Left renal pelvis (tissue), 4 donors: Measurements from ENCODE around the gene TMEM184B. TPM values are rescaled to one million over a fixed set of nuclear protein-coding genes. Genes with fewer than 3 reads are reported as not detected.

ENCODE experiments used
- polyA plus RNA-seq, 4 donors: library from polyadenylated mRNA; unstranded; fragments of 120-200 nt; gene quantifications; one replicate each; pipeline ENCODE4 v1.2.1, GENCODE V29; 2013; ENCODE audit not compliant: insufficient read length in 4 of 4

TMEM184B gene
- polyA plus RNA-seq, 4 donors = 35.8 to 43.1 (median 42.5) TPM

Other genes starting within 250 kb of the TMEM184B start
- gene PICK1, start 215.6 kb downstream of the TMEM184B start, polyA plus RNA-seq = 10 to 100 TPM; 23.0 to 44.9 (median 31.7) TPM
- gene SLC16A8, start 188.8 kb downstream of the TMEM184B start, polyA plus RNA-seq = 1 to 10 TPM; 1.2 to 2.4 (median 2.3) TPM
- 1 to 10 TPM; 1.3 to 8.4 (median 4.3) TPM for gene BAIAP2L2, start 162.3 kb downstream of the TMEM184B start, polyA plus RNA-seq
- 10 to 100 TPM; 29.6 to 66.9 (median 35.2) TPM for gene PLA2G6, start 91.2 kb downstream of the TMEM184B start, polyA plus RNA-seq
- gene MAFF, start 71.0 kb downstream of the TMEM184B start, polyA plus RNA-seq = 1 to 10 TPM; 2.5 to 8.1 (median 3.8) TPM
- 100 to 1,000 TPM; 111 to 194 (median 133) TPM for gene CSNK1E, start 44.4 kb upstream of the TMEM184B start, polyA plus RNA-seq
- 1 to 10 TPM in 1 of 4 donors, under 1 TPM in 3; 0.23 to 1.5 (median 0.33) TPM for gene KCNJ4, start 182.2 kb upstream of the TMEM184B start, polyA plus RNA-seq
- gene KDELR3, start 195.1 kb upstream of the TMEM184B start, polyA plus RNA-seq = 10 to 100 TPM; 10.3 to 67.7 (median 15.9) TPM
- 1,000 to 10,000 TPM in 1 of 4 donors, 100 to 1,000 TPM in 3; 639 to 1,046 (median 846) TPM for gene DDX17, start 233.3 kb upstream of the TMEM184B start, polyA plus RNA-seq